Measurements from ENCODE around the gene TPM2. TPM values are rescaled to one million over a fixed set of nuclear protein-coding genes. Genes with fewer than 3 reads are reported as not detected.
A peak's percentile ranks its signal among the peaks of the same experiment; 100 is the strongest.

The TPM2 gene
- total and polyA plus RNA-seq, 9 of the 15 experiments (the other 6 are each of a cell fraction or from before 2014, with no cell fraction given) = 0.28 to 16.1 (median 4.5) TPM

DNA sequence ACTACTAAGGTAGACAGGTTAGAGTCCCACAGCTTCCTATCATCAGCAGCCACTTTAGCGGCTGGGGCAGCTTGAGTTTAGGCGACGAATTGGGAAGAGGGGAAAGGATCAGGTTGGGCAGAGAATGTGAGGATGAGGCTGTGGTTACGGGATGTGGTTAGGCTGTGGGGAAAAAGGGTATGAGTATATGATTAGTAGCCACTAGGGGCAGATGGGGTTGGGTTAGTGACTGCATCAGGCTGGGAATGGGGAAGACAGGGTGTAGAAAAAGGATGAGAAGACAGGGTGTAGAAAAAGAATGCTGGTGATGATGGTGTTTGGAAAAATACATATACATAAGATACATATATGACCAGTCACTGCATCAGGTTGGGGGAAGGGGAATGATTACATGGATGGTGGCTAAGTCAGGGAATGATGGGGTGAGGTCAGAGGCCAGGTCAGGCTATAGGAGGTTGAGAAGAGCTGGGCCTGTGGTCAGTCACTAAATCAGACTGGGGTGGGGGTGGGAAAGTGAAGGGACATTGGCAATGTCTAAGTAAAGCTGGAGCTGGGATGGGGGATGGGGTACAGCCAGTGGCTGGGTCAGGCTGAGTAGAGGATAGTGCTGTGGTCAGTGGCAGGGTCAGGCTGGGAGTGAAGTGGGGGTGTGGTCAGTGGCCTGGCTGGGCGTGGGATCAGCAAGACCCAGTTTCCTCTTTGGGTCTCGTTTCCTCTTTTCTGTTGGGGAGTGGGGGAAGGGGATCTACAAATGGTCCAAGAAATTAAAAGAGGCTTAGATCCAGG, 40.2 kb upstream of the TPM2 start (continued):
- TF ChIP-seq, protein P1, sequence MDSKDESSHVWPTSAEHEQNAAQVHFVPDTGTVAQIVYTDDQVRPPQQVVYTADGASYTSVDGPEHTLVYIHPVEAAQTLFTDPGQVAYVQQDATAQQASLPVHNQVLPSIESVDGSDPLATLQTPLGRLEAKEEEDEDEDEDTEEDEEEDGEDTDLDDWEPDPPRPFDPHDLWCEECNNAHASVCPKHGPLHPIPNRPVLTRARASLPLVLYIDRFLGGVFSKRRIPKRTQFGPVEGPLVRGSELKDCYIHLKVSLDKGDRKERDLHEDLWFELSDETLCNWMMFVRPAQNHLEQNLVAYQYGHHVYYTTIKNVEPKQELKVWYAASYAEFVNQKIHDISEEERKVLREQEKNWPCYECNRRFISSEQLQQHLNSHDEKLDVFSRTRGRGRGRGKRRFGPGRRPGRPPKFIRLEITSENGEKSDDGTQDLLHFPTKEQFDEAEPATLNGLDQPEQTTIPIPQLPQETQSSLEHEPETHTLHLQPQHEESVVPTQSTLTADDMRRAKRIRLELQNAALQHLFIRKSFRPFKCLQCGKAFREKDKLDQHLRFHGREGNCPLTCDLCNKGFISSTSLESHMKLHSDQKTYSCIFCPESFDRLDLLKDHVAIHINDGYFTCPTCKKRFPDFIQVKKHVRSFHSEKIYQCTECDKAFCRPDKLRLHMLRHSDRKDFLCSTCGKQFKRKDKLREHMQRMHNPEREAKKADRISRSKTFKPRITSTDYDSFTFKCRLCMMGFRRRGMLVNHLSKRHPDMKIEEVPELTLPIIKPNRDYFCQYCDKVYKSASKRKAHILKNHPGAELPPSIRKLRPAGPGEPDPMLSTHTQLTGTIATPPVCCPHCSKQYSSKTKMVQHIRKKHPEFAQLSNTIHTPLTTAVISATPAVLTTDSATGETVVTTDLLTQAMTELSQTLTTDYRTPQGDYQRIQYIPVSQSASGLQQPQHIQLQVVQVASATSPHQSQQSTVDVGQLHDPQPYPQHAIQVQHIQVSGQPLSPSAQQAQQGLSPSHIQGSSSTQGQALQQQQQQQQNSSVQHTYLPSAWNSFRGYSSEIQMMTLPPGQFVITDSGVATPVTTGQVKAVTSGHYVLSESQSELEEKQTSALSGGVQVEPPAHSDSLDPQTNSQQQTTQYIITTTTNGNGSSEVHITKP (IDR thresholded peaks at IDR 0.05; ENCODE audit: partially characterized antibody) = peak; percentile 32
- TF ChIP-seq E4F1 (CRISPR knock-in tag; IDR thresholded peaks at IDR 0.05; ENCODE audit: borderline replicate concordance) = no peak
- TF ChIP-seq SNIP1 (IDR thresholded peaks at IDR 0.05; ENCODE audit: low read depth) = no peak
- no peak for TF ChIP-seq ZNF212 (CRISPR knock-in tag; IDR thresholded peaks at IDR 0.05)
- no peak for TF ChIP-seq NR1H2 (CRISPR knock-in tag; IDR thresholded peaks at IDR 0.05)
- TF ChIP-seq, protein P2, sequence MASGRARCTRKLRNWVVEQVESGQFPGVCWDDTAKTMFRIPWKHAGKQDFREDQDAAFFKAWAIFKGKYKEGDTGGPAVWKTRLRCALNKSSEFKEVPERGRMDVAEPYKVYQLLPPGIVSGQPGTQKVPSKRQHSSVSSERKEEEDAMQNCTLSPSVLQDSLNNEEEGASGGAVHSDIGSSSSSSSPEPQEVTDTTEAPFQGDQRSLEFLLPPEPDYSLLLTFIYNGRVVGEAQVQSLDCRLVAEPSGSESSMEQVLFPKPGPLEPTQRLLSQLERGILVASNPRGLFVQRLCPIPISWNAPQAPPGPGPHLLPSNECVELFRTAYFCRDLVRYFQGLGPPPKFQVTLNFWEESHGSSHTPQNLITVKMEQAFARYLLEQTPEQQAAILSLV (tag; IDR thresholded peaks at IDR 0.05) = no peak
- TF ChIP-seq, protein P3, sequence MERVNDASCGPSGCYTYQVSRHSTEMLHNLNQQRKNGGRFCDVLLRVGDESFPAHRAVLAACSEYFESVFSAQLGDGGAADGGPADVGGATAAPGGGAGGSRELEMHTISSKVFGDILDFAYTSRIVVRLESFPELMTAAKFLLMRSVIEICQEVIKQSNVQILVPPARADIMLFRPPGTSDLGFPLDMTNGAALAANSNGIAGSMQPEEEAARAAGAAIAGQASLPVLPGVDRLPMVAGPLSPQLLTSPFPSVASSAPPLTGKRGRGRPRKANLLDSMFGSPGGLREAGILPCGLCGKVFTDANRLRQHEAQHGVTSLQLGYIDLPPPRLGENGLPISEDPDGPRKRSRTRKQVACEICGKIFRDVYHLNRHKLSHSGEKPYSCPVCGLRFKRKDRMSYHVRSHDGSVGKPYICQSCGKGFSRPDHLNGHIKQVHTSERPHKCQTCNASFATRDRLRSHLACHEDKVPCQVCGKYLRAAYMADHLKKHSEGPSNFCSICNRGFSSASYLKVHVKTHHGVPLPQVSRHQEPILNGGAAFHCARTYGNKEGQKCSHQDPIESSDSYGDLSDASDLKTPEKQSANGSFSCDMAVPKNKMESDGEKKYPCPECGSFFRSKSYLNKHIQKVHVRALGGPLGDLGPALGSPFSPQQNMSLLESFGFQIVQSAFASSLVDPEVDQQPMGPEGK (CRISPR knock-in tag; IDR thresholded peaks at IDR 0.05; ENCODE audit: borderline replicate concordance) = peak; percentile 61; the same call in 1 of the 2 replicates
- no peak for TF ChIP-seq NR4A1 (CRISPR knock-in tag; IDR thresholded peaks at IDR 0.05)
- no peak for TF ChIP-seq NR4A1 (tag; IDR thresholded peaks at IDR 0.05)
- TF ChIP-seq DLX4 (CRISPR knock-in tag; IDR thresholded peaks at IDR 0.05) = no peak
- no peak for TF ChIP-seq NR0B1 (IDR thresholded peaks at IDR 0.05; ENCODE audit: partially characterized antibody)
- TF ChIP-seq MECOM (CRISPR knock-in tag; IDR thresholded peaks at IDR 0.05) = no peak
- TF ChIP-seq ZNF449 (CRISPR knock-in tag; IDR thresholded peaks at IDR 0.05) = no peak
- no peak for TF ChIP-seq GATA2 (CRISPR knock-in tag; IDR thresholded peaks at IDR 0.05)
